Keratinocyte (primary cell): ENCODE measurements around the gene LHX4. TPM values are rescaled to one million over a fixed set of nuclear protein-coding genes. Genes with fewer than 3 reads are reported as not detected.

Source experiments
- DNase-seq: peaks from one replicate; pipeline ENCODE4 v3.0.0-alpha.2; 2011; ENCODE audit warnings: low read depth, missing footprints, low spot score
- FAIRE-seq: peaks from 2 replicates; lab custom pipeline; 2011; peaks lifted over from hg19 to GRCh38; lab: Jason Lieb, UNC
- H2AFZ ChIP-seq: 2 replicates; pipeline ENCODE4 v1.6.0; 2012; ENCODE audit warnings: low read length, control low read depth, inconsistent platforms; ENCODE audit not compliant: control insufficient read depth
- H3K27ac ChIP-seq: 2 replicates; pipeline ENCODE4 v1.5.1; 2011; ENCODE audit warnings: low read length; ENCODE audit not compliant: control insufficient read depth, insufficient read depth
- H3K27me3 ChIP-seq: 3 replicates; pipeline ENCODE4 v1.6.0; 2011; ENCODE audit warnings: low read length; ENCODE audit not compliant: control insufficient read depth, insufficient read depth; ENCODE audit errors: extremely low read depth
- H3K36me3 ChIP-seq, 2 experiments: 2 replicates in 1 of 2; 3 replicates in 1 of 2; pipeline ENCODE4 v1.5.1; 2011; ENCODE audit warnings: low read length in 2 of 2, mild to moderate bottlenecking in 1 of 2; ENCODE audit not compliant: control insufficient read depth in 2 of 2, insufficient read depth in 2 of 2; ENCODE audit errors: extremely low read depth in 1 of 2
- H3K4me1 ChIP-seq: 3 replicates; pipeline ENCODE4 v1.5.1; 2011; ENCODE audit warnings: low read length; ENCODE audit not compliant: control insufficient read depth, insufficient read depth; ENCODE audit errors: extremely low read depth
- H3K4me2 ChIP-seq: 3 replicates; pipeline ENCODE4 v1.6.0; 2011; ENCODE audit warnings: low read depth, low read length; ENCODE audit not compliant: control insufficient read depth, insufficient read depth; ENCODE audit errors: extremely low read depth
- H3K4me3 ChIP-seq, 3 experiments: fragments of 200-600 bp in 1 of 3; sonication (generic) in 1 of 3; 2 replicates in 2 of 3; 3 replicates in 1 of 3; pipeline ENCODE4 v1.5.1; 2011 to 2016; ENCODE audit warnings: low read length in 3 of 3, mild to moderate bottlenecking in 3 of 3, control low read depth in 2 of 3, inconsistent platforms in 1 of 3, low read depth in 1 of 3, mixed read lengths in 1 of 3, mixed run types in 1 of 3, moderate library complexity in 1 of 3; ENCODE audit not compliant: control insufficient read depth in 2 of 3, insufficient read depth in 2 of 3; ENCODE audit errors: extremely low read depth in 1 of 3
- H3K79me2 ChIP-seq: 2 replicates; pipeline ENCODE4 v1.6.0; 2012; ENCODE audit warnings: low read length; ENCODE audit not compliant: control insufficient read depth, insufficient read depth
- H3K9ac ChIP-seq: 3 replicates; pipeline ENCODE4 v1.6.0; 2011; ENCODE audit warnings: low read length; ENCODE audit not compliant: control insufficient read depth, insufficient read depth; ENCODE audit errors: extremely low read depth
- H3K9me1 ChIP-seq: 3 replicates; pipeline ENCODE4 v1.6.0; 2011; ENCODE audit warnings: low read length; ENCODE audit not compliant: control insufficient read depth, insufficient read depth; ENCODE audit errors: extremely low read depth
- H3K9me3 ChIP-seq: 2 replicates; pipeline ENCODE4 v1.5.1; 2012; ENCODE audit warnings: low read depth, low read length; ENCODE audit not compliant: control insufficient read depth
- H4K20me1 ChIP-seq: 3 replicates; pipeline ENCODE4 v1.6.0; 2011; ENCODE audit warnings: low read length; ENCODE audit not compliant: control insufficient read depth, insufficient read depth; ENCODE audit errors: extremely low read depth
- EZH2 ChIP-seq: IDR thresholded peaks from one replicate; pipeline ENCODE4 v1.6.1; 2012; ENCODE audit warnings: inconsistent platforms, mild to moderate bottlenecking, low read length, moderate library complexity
- dilution Hi-C: fragments of 300-500 bp; cut with MboI; formaldehyde crosslinking; loops from one replicate; pipeline ENCODE4 v1.7.0; 2020; ENCODE audit warnings: low sequenced_read_pairs; ENCODE audit not compliant: extremely low pct_ligation_motif_present
- polyA plus RNA-seq, 5 experiments: library from polyadenylated mRNA; depleted of rRNA in 3 of 5; stranded (reverse) in 3 of 5; stranded (forward) in 1 of 5; unstranded in 1 of 5; fragments of >200 nt; gene quantifications; 1 replicate in 1 of 5; 2 replicates in 3 of 5; 3 replicates in 1 of 5; pipeline versions ENCODE4 v1.2.1 to v1.2.3, GENCODE V29; 2011 to 2012; ENCODE audit warnings: missing spikeins in 2 of 5, low read depth in 1 of 5, low replicate concordance in 1 of 5
- TF ChIP-seq, protein P1 (sequence below), 3 experiments: IDR thresholded peaks in 1 of 3; conservative IDR thresholded peaks in 1 of 3; optimal IDR thresholded peaks in 1 of 3; 2 replicates in 2 of 3; 3 replicates in 1 of 3; pipeline versions ENCODE3 to v1.5.1; 2011; ENCODE audit warnings: low read length in 3 of 3, mild to moderate bottlenecking in 3 of 3, moderate library complexity in 2 of 3, control low read depth in 1 of 3, inconsistent platforms in 1 of 3; ENCODE audit not compliant: insufficient read depth in 2 of 3; ENCODE audit errors: extremely low read depth in 1 of 3

Gene LHX4
- polyA plus RNA-seq, 1 donor (not counting 4 experiments of a cell fraction or from before 2014, with no cell fraction given): not detected

- FAIRE-seq: no peak
- H3K4me3 ChIP-seq: no peak overlapping the region
- dilution Hi-C loops: no loop called here
- H3K9me3 ChIP-seq: no peaks in the 10 kb centered on the region
- no peak overlapping the region for H3K9ac ChIP-seq
- H3K36me3 ChIP-seq: peaks cover 10 to 12% of the 10 kb centered on the region in 2 experiments
- H4K20me1 ChIP-seq: no peaks in the 10 kb centered on the region
- peaks cover 5% of the 10 kb centered on the region for H3K9me1 ChIP-seq
- H3K4me1 ChIP-seq: peaks cover 15% of the 10 kb centered on the region
- H3K4me2 ChIP-seq: no peak overlapping the region
- no peak for TF ChIP-seq EZH2
- TF ChIP-seq, protein P1, sequence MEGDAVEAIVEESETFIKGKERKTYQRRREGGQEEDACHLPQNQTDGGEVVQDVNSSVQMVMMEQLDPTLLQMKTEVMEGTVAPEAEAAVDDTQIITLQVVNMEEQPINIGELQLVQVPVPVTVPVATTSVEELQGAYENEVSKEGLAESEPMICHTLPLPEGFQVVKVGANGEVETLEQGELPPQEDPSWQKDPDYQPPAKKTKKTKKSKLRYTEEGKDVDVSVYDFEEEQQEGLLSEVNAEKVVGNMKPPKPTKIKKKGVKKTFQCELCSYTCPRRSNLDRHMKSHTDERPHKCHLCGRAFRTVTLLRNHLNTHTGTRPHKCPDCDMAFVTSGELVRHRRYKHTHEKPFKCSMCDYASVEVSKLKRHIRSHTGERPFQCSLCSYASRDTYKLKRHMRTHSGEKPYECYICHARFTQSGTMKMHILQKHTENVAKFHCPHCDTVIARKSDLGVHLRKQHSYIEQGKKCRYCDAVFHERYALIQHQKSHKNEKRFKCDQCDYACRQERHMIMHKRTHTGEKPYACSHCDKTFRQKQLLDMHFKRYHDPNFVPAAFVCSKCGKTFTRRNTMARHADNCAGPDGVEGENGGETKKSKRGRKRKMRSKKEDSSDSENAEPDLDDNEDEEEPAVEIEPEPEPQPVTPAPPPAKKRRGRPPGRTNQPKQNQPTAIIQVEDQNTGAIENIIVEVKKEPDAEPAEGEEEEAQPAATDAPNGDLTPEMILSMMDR (optimal IDR thresholded peaks at IDR 0.05 in 1 of 3, IDR thresholded peaks at IDR 0.05 in 1 of 3, conservative IDR thresholded peaks at IDR 0.05 in 1 of 3; ENCODE audit: extremely low read depth in 1 of 3, insufficient read depth in 2 of 3, low read length in 3 of 3): no peak
- DNase-seq: peak; percentile 11
- H3K79me2 ChIP-seq: no peaks in the 10 kb centered on the region
- no peaks in the 10 kb centered on the region for H3K27me3 ChIP-seq
- peak overlapping the region; percentile 13 for H3K27ac ChIP-seq
- no peak overlapping the region for H2AFZ ChIP-seq
Observed at GRCh38 chr1:180271272-180272255, 41.5 kb downstream of the LHX4 start.

DNA sequence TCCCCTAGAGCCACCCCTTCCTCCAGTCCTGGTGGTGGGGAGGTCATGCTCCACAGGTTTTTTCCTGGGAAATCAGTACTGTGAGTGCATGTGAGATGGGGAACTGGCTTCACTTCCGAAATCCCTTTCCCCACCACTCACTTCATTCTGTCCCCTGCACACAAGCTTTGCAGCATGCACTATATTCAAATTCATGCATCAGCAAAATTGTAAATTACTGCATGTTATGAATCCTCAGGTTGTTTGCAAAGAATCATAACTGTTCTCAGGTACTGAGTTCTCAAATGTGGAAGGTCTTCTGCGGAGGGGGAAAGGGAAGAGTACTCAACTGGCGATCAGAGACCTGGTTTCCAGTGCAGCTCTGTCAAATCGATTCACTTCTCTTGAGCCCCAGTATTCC lies 42.3 kb downstream of the LHX4 start:
- no peak overlapping the region for H3K4me3 ChIP-seq
- H3K9me1 ChIP-seq: peaks cover 5% of the 10 kb centered on the region
- H3K27ac ChIP-seq: no peak overlapping the region
- no peak for FAIRE-seq
- no peak overlapping the region for H2AFZ ChIP-seq
- no peak overlapping the region for H3K4me2 ChIP-seq
- peaks cover 15% of the 10 kb centered on the region for H3K4me1 ChIP-seq
- H3K36me3 ChIP-seq: peaks cover 11 to 12% of the 10 kb centered on the region in 2 experiments
- no peaks in the 10 kb centered on the region for H3K9me3 ChIP-seq
- dilution Hi-C loops: no loop called here
- no peaks in the 10 kb centered on the region for H3K27me3 ChIP-seq
- no peaks in the 10 kb centered on the region for H4K20me1 ChIP-seq
- TF ChIP-seq, protein P1 (optimal IDR thresholded peaks at IDR 0.05 in 1 of 3, IDR thresholded peaks at IDR 0.05 in 1 of 3, conservative IDR thresholded peaks at IDR 0.05 in 1 of 3; ENCODE audit: extremely low read depth in 1 of 3, insufficient read depth in 2 of 3, low read length in 3 of 3): no peak
- TF ChIP-seq EZH2: no peak
- no peak overlapping the region for H3K9ac ChIP-seq
- DNase-seq: no peak
- no peaks in the 10 kb centered on the region for H3K79me2 ChIP-seq
